H1 (cell line): ENCODE measurements around the gene MSI2. TPM values are rescaled to one million over a fixed set of nuclear protein-coding genes. Genes with fewer than 3 reads are reported as not detected.

ENCODE experiments used
- CHD7 ChIP-seq: fragments of 300-600 bp; sonication (generic); IDR thresholded peaks from 2 replicates; pipeline ENCODE4 v1.7.1; 2012; ENCODE audit warnings: low read length, moderate library complexity, mild to moderate bottlenecking, inconsistent platforms; ENCODE audit not compliant: insufficient replicate concordance
- CTCF ChIP-seq, 3 experiments: IDR thresholded peaks; 1 replicate in 2 of 3; 2 replicates in 1 of 3; pipeline versions ENCODE4 v1.5.1 to v1.6.1; 2011; ENCODE audit warnings: low read length in 3 of 3, mild to moderate bottlenecking in 3 of 3, inconsistent platforms in 2 of 3, low read depth in 1 of 3, moderate library complexity in 1 of 3; ENCODE audit not compliant: insufficient read depth in 1 of 3; ENCODE audit errors: control extremely low read depth in 1 of 3
- KDM1A ChIP-seq: fragments of 200-600, 300-600 bp; sonication (generic); IDR thresholded peaks from 2 replicates; pipeline ENCODE4 v1.7.1; 2016; ENCODE audit warnings: mild to moderate bottlenecking, low read length, borderline replicate concordance
- KDM5A ChIP-seq: fragments of 200-600 bp; IDR thresholded peaks from 2 replicates; pipeline ENCODE4 v1.7.1; 2012; ENCODE audit warnings: mild to moderate bottlenecking, low read length, inconsistent platforms, mixed read lengths
- SP2 ChIP-seq: IDR thresholded peaks from 2 replicates; pipeline ENCODE4 v1.6.1; 2012; ENCODE audit warnings: mild to moderate bottlenecking, low read length, inconsistent platforms
- ZNF274 ChIP-seq: IDR thresholded peaks from 2 replicates; pipeline ENCODE4 v1.7.0; 2012; ENCODE audit warnings: low read length, borderline replicate concordance; ENCODE audit errors: extremely low read depth
- polyA plus RNA-seq, 7 experiments: library from polyadenylated mRNA; depleted of rRNA in 3 of 7; stranded (reverse) in 5 of 7; unstranded in 2 of 7; fragments of >200 nt in 5 of 7; fragments of 200-250 nt in 2 of 7; gene quantifications; 1 replicate in 5 of 7; 2 replicates in 1 of 7; 4 replicates in 1 of 7; pipeline versions ENCODE4 v1.2.1 to v1.2.3, GENCODE V29; 2011 to 2013; ENCODE audit warnings: missing spikeins in 2 of 7, mixed read lengths in 2 of 7
- total RNA-seq: library from RNA; stranded (reverse); fragmentation: NEBNext Ultra II Directional; extraction: Animal tissue kit (Norgen Biotek cat#: 25700); gene quantifications from 2 replicates; pipeline ENCODE4 v1.2.1, GENCODE V29; 2021
- TF ChIP-seq, protein P1 (sequence below): IDR thresholded peaks from 2 replicates; pipeline ENCODE4 v1.6.1; 2011; ENCODE audit warnings: low read depth, mild to moderate bottlenecking, low read length; ENCODE audit not compliant: insufficient read depth

Gene MSI2
- total and polyA plus RNA-seq, 2 of the 8 experiments (the other 6 are each of a cell fraction or from before 2014, with no cell fraction given) = 36.7 to 80.6 TPM

- no peak for TF ChIP-seq CHD7
- TF ChIP-seq KDM5A = no peak
- TF ChIP-seq ZNF274 = no peak
- TF ChIP-seq CTCF (IDR thresholded peaks at IDR 0.05; ENCODE audit: control extremely low read depth in 1 of 3, insufficient read depth in 1 of 3, low read depth in 1 of 3, low read length in 3 of 3) = no peak
- TF ChIP-seq, protein P1, sequence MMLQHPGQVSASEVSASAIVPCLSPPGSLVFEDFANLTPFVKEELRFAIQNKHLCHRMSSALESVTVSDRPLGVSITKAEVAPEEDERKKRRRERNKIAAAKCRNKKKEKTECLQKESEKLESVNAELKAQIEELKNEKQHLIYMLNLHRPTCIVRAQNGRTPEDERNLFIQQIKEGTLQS = no peak
- no peak for TF ChIP-seq SP2
- TF ChIP-seq KDM1A = peak; percentile 85
Measured at GRCh38 chr17:57649731-57650484, 393.6 kb downstream of the MSI2 start (continued).
